Colonic mucosa (tissue), 4 donors: ENCODE measurements around the gene SRP9. TPM values are rescaled to one million over a fixed set of nuclear protein-coding genes. Genes with fewer than 3 reads are reported as not detected.
"Not testable (repeated sequence)": the region's sequence is repeated elsewhere in the genome, so short reads cannot be mapped to it uniquely, and the experiment has no call there.

Source experiments
- DNase-seq: peaks from one replicate; pipeline ENCODE4 v3.0.0-alpha.2; 2020
- H3K27ac ChIP-seq: fragments of 200-600 bp; one replicate; pipeline ENCODE4 v1.8.0; 2021
- H3K27me3 ChIP-seq: fragments of 200-600 bp; one replicate; pipeline ENCODE4 v1.8.0; 2021
- H3K36me3 ChIP-seq: fragments of 200-600 bp; one replicate; pipeline ENCODE4 v1.8.0; 2021
- H3K4me1 ChIP-seq: fragments of 200-600 bp; one replicate; pipeline ENCODE4 v1.8.0; 2021; ENCODE audit warnings: mild to moderate bottlenecking
- H3K4me3 ChIP-seq: fragments of 200-600 bp; one replicate; pipeline ENCODE4 v1.8.0; 2021
- H3K9ac ChIP-seq, 2 donors: one replicate each; pipeline ENCODE4 v1.7.0; 2013; ENCODE audit warnings: control low read depth in 2 of 2, low read depth in 2 of 2, low read length in 2 of 2
- H3K9me3 ChIP-seq: fragments of 200-600 bp; one replicate; pipeline ENCODE4 v1.8.0; 2021
- CTCF ChIP-seq: fragments of 200-600 bp; IDR thresholded peaks from one replicate; pipeline ENCODE4 v1.8.0; 2022; ENCODE audit warnings: antibody characterized with exemption, mild to moderate bottlenecking
- intact Hi-C: fragments of 100-400 bp; cut with DNase I; formaldehyde crosslinking; loops from one replicate; pipeline ENCODE4 v1.14.1; 2022
- total RNA-seq, 2 donors: library from RNA; stranded (reverse); fragmentation: NEBNext Ultra II Directional in 1 of 2; extraction: Animal tissue kit (Norgen Biotek cat#: 25700) in 1 of 2; gene quantifications; one replicate each; pipeline ENCODE4 v1.2.1, GENCODE V29; 2021
- donor health status: healthy.
- donor health status: DM: no; HTN: no; CAD: no.
- donor health status: DM: no; HTN: no; CAD: no.

SRP9 gene
- total RNA-seq, 2 donors from 2014 or later: 233 to 264 TPM

DNA sequence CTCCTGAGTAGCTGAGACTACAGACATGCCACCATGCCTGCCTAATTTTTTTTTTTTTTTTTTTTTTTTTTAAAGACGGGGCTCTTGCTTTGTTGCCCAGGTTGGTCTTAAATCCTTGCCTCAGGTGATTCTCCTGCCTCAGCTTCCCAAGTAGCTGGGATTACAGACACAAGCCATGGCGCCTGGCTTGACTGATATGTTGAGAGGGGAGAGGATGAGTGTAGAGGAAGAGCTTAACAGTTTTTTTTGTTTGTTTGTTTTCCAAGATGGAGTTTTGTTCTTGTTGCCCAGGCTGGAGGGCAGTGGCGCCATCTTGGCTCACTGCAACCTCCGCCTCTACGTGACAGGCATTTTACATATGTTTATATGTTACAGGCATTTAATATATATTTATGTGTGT lies 2.5 kb downstream of the SRP9 start:
- TF ChIP-seq CTCF: no peak
- DNase-seq: no peak
- Histone ChIP-seq H3K4me3 (no peak overlapping the region), H3K4me1 (peaks cover 3% of the 10 kb centered on the region), H3K27ac (no peak overlapping the region), H3K9me3 (no peaks in the 10 kb centered on the region), H3K9ac (no peak overlapping the region), H3K36me3 (no peaks in the 10 kb centered on the region), H3K27me3 (no peaks in the 10 kb centered on the region)
- intact Hi-C loops: no loop called here

GRCh38 chr1:225780630-225781029 lies 3.0 kb downstream of the SRP9 start:
- peaks cover 3% of the 10 kb centered on the region for H3K4me1 ChIP-seq
- H3K27ac ChIP-seq: no peak overlapping the region
- TF ChIP-seq CTCF: no peak

GRCh38 chr1:225789142-225789541 lies 11.5 kb downstream of the SRP9 start:
- H3K9me3 ChIP-seq, intact Hi-C loops, H3K4me1 ChIP-seq, H3K4me3 ChIP-seq, DNase-seq, H3K27ac ChIP-seq, H3K9ac ChIP-seq, H3K27me3 ChIP-seq: not testable (repeated sequence)
- H3K36me3 ChIP-seq: peaks cover 13% of the 10 kb centered on the region

More at GRCh38 chr1:225780630-225781029, 3.0 kb downstream of the SRP9 start:
- H3K27me3 ChIP-seq: no peaks in the 10 kb centered on the region
- H3K36me3 ChIP-seq: no peaks in the 10 kb centered on the region
- no peak overlapping the region for H3K9ac ChIP-seq
- H3K9me3 ChIP-seq: no peaks in the 10 kb centered on the region
- H3K4me3 ChIP-seq: no peak overlapping the region
- intact Hi-C loops: no loop called here
- no peak for DNase-seq

DNA sequence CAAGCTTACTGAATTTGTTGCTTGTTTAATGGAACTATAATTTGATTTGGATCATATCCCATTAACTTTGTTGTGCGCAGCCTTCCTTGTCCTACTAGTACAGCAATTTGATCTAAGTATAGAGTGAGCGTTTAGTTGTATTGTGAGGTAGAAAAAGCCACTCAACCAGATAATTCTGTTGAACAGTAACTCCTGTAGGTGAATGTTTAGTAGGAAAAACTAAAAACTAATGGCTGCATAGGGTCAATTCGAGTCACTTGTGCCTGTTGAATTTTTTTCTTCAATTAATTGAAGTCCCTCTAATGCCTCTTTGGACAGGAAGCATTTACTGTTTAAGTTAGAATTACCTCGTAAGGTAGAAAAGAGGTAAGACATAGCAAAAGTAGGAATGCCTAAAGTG lies 17.3 kb downstream of the SRP9 start:
- H3K27me3 ChIP-seq: no peaks in the 10 kb centered on the region
- no peak for TF ChIP-seq CTCF
- H3K36me3 ChIP-seq: no peaks in the 10 kb centered on the region

GRCh38 chr1:225796097-225796496 lies 18.5 kb downstream of the SRP9 start:
- H3K4me1 ChIP-seq, H3K9me3 ChIP-seq, H3K9ac ChIP-seq, H3K27ac ChIP-seq, DNase-seq, H3K4me3 ChIP-seq, H3K27me3 ChIP-seq, H3K36me3 ChIP-seq, intact Hi-C loops: not testable (repeated sequence)

More for the DNA sequence above, 17.3 kb downstream of the SRP9 start:
- H3K4me1 ChIP-seq: no peaks in the 10 kb centered on the region
- H3K27ac ChIP-seq: no peak overlapping the region
- DNase-seq: no peak
- no peaks in the 10 kb centered on the region for H3K9me3 ChIP-seq
- intact Hi-C loops: no loop called here
- H3K4me3 ChIP-seq: no peak overlapping the region
- no peak overlapping the region for H3K9ac ChIP-seq

DNA sequence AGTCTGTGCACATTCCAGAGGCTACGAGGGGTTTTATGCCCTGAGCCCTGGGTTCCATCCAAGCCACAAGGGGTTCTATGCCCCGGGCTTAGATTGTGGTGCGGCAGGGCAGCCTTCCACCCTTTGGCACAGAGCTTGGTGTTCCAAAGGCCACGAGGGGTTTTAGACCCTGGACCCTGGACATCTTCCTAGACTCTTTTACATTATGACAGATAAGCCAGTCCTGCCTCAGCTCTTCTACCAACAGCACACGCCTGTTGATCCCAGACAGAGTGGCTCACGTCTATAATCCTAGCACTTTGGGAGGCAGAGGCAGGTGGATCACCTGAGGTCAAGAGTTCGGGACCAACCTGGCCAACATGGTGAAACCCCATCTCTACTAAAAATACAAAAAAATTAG lies 23.5 kb downstream of the SRP9 start:
- DNase-seq, H3K4me1 ChIP-seq, H3K4me3 ChIP-seq, H3K36me3 ChIP-seq, H3K9me3 ChIP-seq, H3K27ac ChIP-seq, intact Hi-C loops, H3K27me3 ChIP-seq, H3K9ac ChIP-seq: not testable (repeated sequence)

GRCh38 chr1:225806249-225806648 lies 28.6 kb downstream of the SRP9 start:
- no peaks in the 10 kb centered on the region for H3K4me1 ChIP-seq
- H3K27me3 ChIP-seq: no peaks in the 10 kb centered on the region
- TF ChIP-seq CTCF: no peak
- no peak overlapping the region for H3K4me3 ChIP-seq
- no peak overlapping the region for H3K27ac ChIP-seq
- no peak for DNase-seq
- H3K9me3 ChIP-seq: no peaks in the 10 kb centered on the region
- H3K9ac ChIP-seq: no peak overlapping the region
- no peaks in the 10 kb centered on the region for H3K36me3 ChIP-seq
- intact Hi-C loops: no loop called here

DNA sequence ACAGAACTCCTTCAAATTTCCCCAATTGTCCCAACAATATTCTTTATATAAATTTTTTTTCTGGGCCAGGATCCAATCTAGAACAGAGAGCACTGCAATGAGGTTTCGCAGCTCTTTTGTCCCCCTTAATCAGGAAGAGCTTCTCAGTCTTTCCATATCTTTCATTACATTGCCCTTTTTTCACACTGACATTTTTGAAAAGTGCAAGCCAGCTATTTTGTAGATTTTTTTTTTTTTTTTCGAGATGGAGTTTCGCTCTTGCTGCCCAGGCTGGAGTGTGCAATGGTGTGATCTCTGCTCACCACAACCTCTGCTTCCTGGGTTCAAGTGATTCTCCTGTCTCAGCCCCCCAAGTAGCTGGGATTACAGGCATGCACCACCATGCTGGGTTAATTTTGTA lies 29.1 kb downstream of the SRP9 start:
- H3K4me1 ChIP-seq, H3K27me3 ChIP-seq, intact Hi-C loops, H3K4me3 ChIP-seq, H3K27ac ChIP-seq, DNase-seq, H3K9ac ChIP-seq, H3K36me3 ChIP-seq, H3K9me3 ChIP-seq: not testable (repeated sequence)
